ENCODE measurements around the gene SLC26A1.

DNA sequence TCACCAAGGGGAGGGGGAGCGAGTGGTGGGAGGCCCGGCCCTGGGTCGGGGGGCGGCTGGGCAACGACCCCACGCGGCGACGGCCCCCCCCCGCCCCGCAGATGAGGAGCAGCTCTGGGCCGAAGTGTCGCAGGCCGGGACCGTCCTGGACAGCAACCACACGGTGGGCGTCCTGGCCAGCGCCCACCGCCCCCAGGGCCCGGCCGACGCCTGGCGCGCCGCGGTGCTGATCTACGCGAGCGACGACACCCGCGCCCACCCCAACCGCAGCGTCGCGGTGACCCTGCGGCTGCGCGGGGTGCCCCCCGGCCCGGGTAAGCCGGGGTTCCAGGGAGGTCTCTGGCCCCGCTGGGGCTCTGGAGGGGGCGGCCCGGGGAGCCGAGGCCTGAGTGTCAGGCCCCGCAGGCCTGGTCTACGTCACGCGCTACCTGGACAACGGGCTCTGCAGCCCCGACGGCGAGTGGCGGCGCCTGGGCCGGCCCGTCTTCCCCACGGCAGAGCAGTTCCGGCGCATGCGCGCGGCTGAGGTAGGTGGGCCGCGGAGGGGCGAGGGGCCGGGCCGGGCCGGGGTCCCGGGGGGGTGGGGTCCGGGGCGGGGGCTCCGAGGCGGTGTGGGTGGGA is 9.5 kb upstream of the SLC26A1 start:
- TF ChIP-seq, protein P1, sequence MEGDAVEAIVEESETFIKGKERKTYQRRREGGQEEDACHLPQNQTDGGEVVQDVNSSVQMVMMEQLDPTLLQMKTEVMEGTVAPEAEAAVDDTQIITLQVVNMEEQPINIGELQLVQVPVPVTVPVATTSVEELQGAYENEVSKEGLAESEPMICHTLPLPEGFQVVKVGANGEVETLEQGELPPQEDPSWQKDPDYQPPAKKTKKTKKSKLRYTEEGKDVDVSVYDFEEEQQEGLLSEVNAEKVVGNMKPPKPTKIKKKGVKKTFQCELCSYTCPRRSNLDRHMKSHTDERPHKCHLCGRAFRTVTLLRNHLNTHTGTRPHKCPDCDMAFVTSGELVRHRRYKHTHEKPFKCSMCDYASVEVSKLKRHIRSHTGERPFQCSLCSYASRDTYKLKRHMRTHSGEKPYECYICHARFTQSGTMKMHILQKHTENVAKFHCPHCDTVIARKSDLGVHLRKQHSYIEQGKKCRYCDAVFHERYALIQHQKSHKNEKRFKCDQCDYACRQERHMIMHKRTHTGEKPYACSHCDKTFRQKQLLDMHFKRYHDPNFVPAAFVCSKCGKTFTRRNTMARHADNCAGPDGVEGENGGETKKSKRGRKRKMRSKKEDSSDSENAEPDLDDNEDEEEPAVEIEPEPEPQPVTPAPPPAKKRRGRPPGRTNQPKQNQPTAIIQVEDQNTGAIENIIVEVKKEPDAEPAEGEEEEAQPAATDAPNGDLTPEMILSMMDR (IDR thresholded peaks at IDR 0.05): no peak
- TF ChIP-seq POLR2A (IDR thresholded peaks at IDR 0.05): no peak
